NCI-H1417 (cell line): Measurements from ENCODE around the gene OSBPL6.

ENCODE experiments used
- DNase-seq, 3 experiments: peaks; one replicate each; lab custom pipeline; 2025; lab: John Stamatoyannopoulos, UW

Gene OSBPL6

DNA sequence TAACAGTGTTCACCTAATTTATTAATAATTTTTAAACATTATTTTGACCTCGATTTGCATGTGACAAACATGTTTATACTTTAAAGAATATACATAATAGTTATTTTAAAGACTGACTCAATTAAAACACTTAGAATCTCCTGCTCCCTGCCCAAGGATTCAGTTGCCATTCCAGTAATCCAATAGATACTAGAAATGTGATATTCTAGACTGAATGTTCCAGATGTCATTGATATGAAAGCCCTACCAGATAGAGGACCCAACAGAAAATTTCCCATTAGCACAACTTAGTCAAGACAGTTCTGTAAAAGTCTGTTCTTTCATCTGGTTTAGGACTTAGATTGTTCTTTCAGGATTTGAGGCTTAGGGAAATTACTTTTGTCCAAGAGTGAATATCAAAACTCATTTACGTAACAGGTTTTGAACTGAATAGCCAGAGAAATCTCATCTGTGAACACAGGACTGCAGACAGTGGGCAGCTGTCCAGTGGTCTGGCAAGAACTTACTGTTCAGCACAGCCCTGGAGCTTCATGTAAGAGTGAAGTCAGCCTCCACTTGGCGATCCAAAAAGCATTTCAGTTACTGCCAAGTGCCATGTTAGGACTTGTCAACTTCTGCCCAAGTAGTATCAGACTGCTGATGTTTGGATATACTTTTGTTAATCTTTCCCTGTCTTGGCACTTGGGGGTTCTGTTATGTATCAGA, 77.5 kb downstream of the OSBPL6 start:
- no peak for DNase-seq

- DNase-seq: no peak
Observed at GRCh38 chr2:178273787-178274360, 79.6 kb downstream of the OSBPL6 start.

- DNase-seq: no peak
Observed at GRCh38 chr2:178275600-178275999, 81.3 kb downstream of the OSBPL6 start.

GRCh38 chr2:178277741-178278197, 83.5 kb downstream of the OSBPL6 start:
- DNase-seq: no peak

DNA sequence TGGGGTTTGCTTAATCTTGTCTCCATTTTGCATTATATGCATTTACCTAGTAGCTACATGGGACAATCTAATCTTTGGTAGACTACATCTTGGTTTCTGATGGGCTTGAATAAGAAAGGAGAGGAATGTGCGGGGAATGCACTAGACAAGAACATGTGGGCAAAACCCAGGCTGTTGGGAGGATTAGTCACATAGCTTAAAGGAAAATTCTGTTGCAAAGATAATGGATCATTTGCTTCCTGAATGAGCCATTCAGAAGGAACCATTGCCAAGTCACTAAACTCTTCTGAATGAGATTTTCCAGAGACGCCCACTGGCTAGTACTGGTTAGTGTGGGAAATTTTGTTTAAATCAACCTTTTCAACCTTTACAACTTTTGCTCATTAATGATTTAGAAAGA, 84.8 kb downstream of the OSBPL6 start:
- DNase-seq: no peak

- no peak for DNase-seq
Observed at GRCh38 chr2:178279636-178280035, 85.3 kb downstream of the OSBPL6 start.

DNA sequence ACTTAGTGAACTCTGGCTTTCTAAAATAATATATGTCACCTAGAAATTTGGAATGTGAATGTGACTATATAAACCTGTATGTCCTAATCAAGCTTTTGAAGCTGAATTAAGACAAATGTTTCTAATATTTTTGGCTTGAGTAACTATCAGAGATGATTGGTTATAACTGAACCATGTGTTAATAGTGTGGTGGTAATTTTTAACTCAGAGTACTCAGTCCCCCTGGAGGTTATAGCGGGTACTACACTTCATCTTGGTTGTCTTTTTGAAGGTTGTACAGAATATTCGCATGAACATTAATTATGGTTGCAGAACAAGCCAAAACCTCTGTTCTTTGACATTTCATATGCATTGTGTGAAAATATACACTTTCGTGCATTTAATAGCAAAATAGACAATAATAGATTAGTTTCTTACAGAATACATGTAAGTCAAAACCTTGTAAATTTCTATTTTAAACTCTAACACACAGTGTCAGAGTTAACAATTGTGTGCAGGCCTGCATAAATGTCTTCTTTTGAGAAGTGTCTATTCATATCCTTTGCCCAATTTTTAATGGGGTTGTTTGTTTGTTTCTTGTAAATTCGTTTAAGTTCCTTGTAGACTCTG, 86.0 kb downstream of the OSBPL6 start:
- peak; percentile 4 to 72 (median 30) for DNase-seq

DNA sequence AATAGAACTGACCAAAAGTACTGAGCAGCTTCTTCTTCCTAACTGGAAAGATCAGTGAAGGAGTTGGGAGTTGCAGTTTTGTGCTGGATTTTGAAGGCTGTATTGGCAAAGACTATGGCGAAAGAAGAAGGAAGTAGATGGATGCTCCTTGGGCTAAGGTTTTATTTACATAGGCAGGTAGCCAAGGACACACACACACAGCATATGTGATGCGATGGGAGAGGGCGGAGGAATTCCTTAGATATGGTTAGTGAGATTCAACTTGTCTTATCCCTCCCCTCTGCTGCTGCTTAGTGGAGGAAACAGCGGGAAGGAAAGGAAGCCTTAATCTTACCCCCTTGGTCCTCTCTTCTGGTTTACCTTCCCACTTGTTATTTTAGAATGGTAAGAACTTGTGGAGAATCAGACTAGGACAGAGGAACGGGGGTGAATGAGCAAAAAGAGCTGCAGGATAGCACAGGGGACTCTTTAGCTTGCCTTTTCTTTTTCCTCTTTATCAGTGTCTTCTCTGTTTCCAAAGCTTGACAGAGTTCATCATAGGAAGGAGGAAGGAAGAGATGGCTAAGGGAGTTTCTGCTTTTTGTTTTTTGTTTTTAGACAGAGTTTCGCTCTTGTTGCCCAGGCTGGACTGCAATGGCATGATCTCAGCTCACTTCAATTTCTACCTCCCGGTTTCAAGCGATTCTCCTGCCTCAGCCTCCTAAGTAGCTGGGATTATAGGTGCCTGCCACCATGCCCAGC, 87.9 kb downstream of the OSBPL6 start:
- DNase-seq: no peak

DNA sequence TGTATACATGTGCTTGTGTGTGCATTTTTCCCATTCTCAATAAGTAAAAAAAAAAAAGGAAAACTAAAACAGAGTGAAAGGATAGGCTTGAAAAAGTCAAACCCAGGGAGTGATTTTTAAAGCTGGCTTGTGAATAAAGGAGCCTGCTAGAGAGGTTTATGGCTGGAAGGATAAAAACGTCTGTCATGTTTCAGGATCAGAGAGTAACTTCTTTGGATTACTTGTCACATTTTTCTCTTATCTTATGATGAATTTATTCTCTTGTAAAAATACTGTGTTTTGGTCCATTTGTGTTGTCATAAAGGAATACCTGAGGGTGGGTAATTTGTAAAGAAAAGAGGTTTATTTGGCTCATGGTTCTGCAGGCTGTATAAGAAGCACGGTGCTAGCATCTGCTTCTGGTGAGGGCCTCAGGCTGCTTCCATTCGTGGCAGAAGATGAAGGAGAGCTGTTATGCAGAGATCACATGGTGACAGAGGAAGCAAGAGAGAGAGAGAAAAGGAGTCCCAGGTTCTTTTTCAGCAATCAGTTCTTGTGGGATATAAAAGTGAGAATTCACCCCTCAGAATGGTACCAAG, 89.1 kb downstream of the OSBPL6 start:
- DNase-seq: no peak

- DNase-seq: no peak
Observed at GRCh38 chr2:178284613-178285286, 90.4 kb downstream of the OSBPL6 start.

- DNase-seq: no peak
Observed at GRCh38 chr2:178285287-178285615, 90.9 kb downstream of the OSBPL6 start.

- DNase-seq: no peak
Observed at GRCh38 chr2:178286636-178287035, 92.3 kb downstream of the OSBPL6 start.

- no peak for DNase-seq
Observed at GRCh38 chr2:178287652-178288344, 93.5 kb downstream of the OSBPL6 start.

GRCh38 chr2:178291703-178292102, 97.4 kb downstream of the OSBPL6 start:
- no peak for DNase-seq

- peak in 1 of 3 experiments; percentile 8 for DNase-seq
Observed at GRCh38 chr2:178292586-178292985, 98.3 kb downstream of the OSBPL6 start.

DNA sequence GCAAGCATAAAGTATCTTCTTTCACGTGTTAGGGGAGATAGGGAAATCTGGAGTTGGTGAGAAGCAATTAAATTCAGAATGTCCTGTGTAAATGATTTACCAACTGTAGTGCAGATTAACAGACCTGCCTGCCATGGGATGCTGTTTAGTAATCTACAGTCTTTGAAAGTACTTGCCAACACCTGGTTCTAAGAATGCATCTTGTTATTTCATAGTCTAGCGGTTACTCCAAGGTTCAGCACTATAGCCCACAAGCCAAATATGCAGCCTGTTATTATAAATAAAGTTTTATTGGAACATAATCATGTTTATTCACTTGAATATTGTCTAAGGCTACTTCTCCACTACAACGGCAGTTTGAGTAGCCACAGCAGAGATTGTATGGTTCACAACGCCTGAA, 100.8 kb downstream of the OSBPL6 start:
- no peak for DNase-seq

DNA sequence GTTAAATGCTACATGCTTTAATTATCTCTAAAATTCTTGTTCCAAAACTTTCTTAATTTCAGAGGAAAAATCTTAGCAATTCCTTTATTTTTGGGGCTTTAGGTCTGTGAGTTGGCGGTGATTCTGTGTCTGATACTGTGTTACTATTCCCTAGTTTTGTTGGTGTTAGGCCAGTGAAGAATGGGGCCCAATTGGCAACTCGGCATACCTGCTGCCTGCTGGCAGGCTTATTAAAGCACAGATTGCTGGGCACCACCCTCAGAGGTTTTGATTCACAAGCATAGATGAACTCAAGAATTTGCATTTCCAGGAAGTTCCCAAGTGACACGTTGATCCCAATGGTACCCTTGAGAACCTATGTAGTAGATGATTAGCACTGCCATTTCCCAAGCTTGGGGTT, 101.6 kb downstream of the OSBPL6 start:
- DNase-seq: no peak

DNA sequence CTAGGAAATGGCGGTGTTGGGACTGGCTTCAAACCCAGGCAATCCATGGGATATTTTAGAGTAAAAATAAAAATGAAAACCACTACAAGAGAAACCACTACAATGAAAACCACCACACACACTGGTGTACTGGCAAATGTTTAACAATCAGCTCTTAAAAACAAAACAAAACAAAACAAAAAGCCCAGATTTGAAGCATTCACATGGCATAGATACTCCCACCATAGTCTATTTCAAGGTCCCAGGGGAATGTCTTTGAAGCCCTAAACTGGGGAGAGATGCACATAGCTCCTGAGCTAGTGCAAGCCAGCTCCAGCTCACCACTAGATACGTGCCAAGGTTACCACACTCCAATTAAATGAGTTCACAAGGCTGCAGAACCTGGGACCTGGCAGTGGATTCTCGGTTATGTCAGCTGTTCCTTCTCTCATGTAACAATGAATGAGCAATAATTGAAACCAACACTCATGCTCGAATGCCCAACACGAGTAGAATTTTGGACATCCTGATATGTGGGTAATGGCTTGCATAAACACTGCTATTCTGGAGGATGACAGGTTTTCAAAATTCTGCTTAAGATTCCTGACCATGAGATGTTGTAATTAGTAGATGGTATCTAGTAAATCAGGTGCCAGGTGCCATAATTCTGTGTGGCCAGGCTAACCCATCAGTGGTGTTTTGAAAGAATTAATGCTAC, 102.2 kb downstream of the OSBPL6 start:
- DNase-seq: no peak

- DNase-seq: no peak
Observed at GRCh38 chr2:178297091-178297411, 102.7 kb downstream of the OSBPL6 start.

DNA sequence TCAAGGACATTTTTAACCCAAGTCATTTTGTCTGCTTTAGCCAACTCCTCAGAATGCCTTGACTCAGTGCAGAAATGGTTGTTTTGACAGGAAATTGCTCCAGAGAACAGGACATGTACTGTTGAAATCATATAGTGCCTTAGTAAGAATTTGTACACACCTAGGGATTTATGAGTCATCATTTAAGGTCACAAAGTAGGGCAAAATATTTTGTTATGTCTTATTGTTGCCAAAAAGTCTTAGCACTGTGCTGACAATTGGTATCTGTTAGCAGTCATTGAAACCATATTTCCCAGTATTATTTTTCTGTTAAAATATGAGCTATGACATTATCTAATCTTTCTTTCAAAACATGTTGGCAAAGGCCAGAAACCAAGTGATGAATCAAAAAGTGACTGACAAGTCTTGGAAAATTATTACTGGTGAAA, 104.5 kb downstream of the OSBPL6 start:
- DNase-seq: no peak
